H1 (cell line): Measurements from ENCODE around the gene ASTN1. TPM values are rescaled to one million over a fixed set of nuclear protein-coding genes. Genes with fewer than 3 reads are reported as not detected.

ENCODE experiments used
- GABPA ChIP-seq: IDR thresholded peaks from 2 replicates; pipeline ENCODE4 v1.6.1; 2011; ENCODE audit warnings: mild to moderate bottlenecking, low read length, moderate library complexity, borderline replicate concordance; ENCODE audit not compliant: insufficient read depth
- KDM1A ChIP-seq: fragments of 200-600, 300-600 bp; sonication (generic); IDR thresholded peaks from 2 replicates; pipeline ENCODE4 v1.7.1; 2016; ENCODE audit warnings: mild to moderate bottlenecking, low read length, borderline replicate concordance
- PHF8 ChIP-seq: fragments of 200-600 bp; sonication (generic); conservative IDR thresholded peaks from 2 replicates; pipeline ENCODE4 v1.7.1; 2012; ENCODE audit warnings: low read depth, mild to moderate bottlenecking, inconsistent platforms, low read length, moderate library complexity
- POLR2A ChIP-seq, 2 experiments: IDR thresholded peaks; 1 replicate in 1 of 2; 2 replicates in 1 of 2; pipeline ENCODE4 v1.6.1; 2011; ENCODE audit warnings: low read depth in 2 of 2, low read length in 2 of 2, mild to moderate bottlenecking in 2 of 2; ENCODE audit errors: control extremely low read depth in 1 of 2
- polyA plus RNA-seq, 7 experiments: library from polyadenylated mRNA; depleted of rRNA in 3 of 7; stranded (reverse) in 5 of 7; unstranded in 2 of 7; fragments of >200 nt in 5 of 7; fragments of 200-250 nt in 2 of 7; gene quantifications; 1 replicate in 5 of 7; 2 replicates in 1 of 7; 4 replicates in 1 of 7; pipeline versions ENCODE4 v1.2.1 to v1.2.3, GENCODE V29; 2011 to 2013; ENCODE audit warnings: missing spikeins in 2 of 7, mixed read lengths in 2 of 7
- total RNA-seq: library from RNA; stranded (reverse); fragmentation: NEBNext Ultra II Directional; extraction: Animal tissue kit (Norgen Biotek cat#: 25700); gene quantifications from 2 replicates; pipeline ENCODE4 v1.2.1, GENCODE V29; 2021

The ASTN1 gene
- total and polyA plus RNA-seq, 2 of the 8 experiments (the other 6 are each of a cell fraction or from before 2014, with no cell fraction given), result 2.9 to 4.1 TPM

- TF ChIP-seq KDM1A (no peak), GABPA (no peak), PHF8 (no peak), POLR2A (IDR thresholded peaks at IDR 0.05; ENCODE audit: control extremely low read depth in 1 of 2, low read depth in 2 of 2, low read length in 2 of 2) (no peak)
These were observed 278.8 kb downstream of the ASTN1 start (continued) for GRCh38 chr1:176885751-176886150.
